ENCODE measurements around the gene NPPC. TPM values are rescaled to one million over a fixed set of nuclear protein-coding genes. Genes with fewer than 3 reads are reported as not detected.

Gene NPPC
- total and polyA plus RNA-seq, 2 of the 8 experiments (the other 6 are each of a cell fraction or from before 2014, with no cell fraction given) = 1.3 to 4.7 TPM

- WGBS, 2 experiments (ENCODE audit: extremely low coverage in 1 of 2, insufficient coverage in 1 of 2, insufficient read length in 1 of 2, insufficient replicate concordance in 2 of 2, low coverage in 1 of 2, low lambda C conversion rate in 2 of 2, missing lambda C conversion rate in 1 of 2) = 91% methylated on average over 4 of the region's 4 CpGs; no CpG with 5 or more reads in 1 of the 2 experiments
- Histone ChIP-seq H4K8ac (ENCODE audit: extremely low read depth, insufficient read depth, low read length) (no peak overlapping the region), H2AFZ (ENCODE audit: low read length) (no peak overlapping the region; the same call in 1 of the 2 replicates), H3K18ac (ENCODE audit: extremely low read depth, low read length) (no peak overlapping the region), H2AK5ac (ENCODE audit: low read depth, low read length) (no peak overlapping the region), H3K27me3 (replicated peaks in 1 of 4; ENCODE audit: control insufficient read depth in 3 of 4, extremely low read depth in 1 of 4, insufficient read depth in 3 of 4, low read length in 3 of 4) (no peaks in the 10 kb centered on the region; a peak in 1 of 7 replicates), H3K4me3 (ENCODE audit: extremely low read depth in 1 of 4, insufficient read depth in 2 of 4, low read depth in 3 of 4, low read length in 4 of 4) (no peak overlapping the region), H3K56ac (replicated peaks; ENCODE audit: insufficient read length, low read depth, low read length) (no peak overlapping the region), H2BK5ac (ENCODE audit: low read depth, low read length) (no peak overlapping the region), H2BK120ac (replicated peaks; ENCODE audit: low read depth, low read length) (no peak overlapping the region), H3K9me3 (ENCODE audit: insufficient read depth in 2 of 2, low read depth in 1 of 2, low read length in 1 of 2) (no peaks in the 10 kb centered on the region), H4K5ac (ENCODE audit: insufficient read length, low read depth, low read length) (no peak overlapping the region), H2BK20ac (ENCODE audit: low read length) (no peak overlapping the region), H3K4me1 (replicated peaks in 1 of 4; ENCODE audit: control insufficient read depth in 3 of 4, insufficient read depth in 4 of 4, low read length in 3 of 4) (no peaks in the 10 kb centered on the region), H4K91ac (replicated peaks; ENCODE audit: insufficient read length, low read length) (no peak overlapping the region), H3K79me1 (ENCODE audit: low read depth, low read length) (no peaks in the 10 kb centered on the region), H2BK15ac (ENCODE audit: low read length) (no peak overlapping the region), H3K9ac (replicated peaks in 1 of 4; ENCODE audit: extremely low read depth in 1 of 4, low read depth in 3 of 4, low read length in 3 of 4) (no peak overlapping the region), H3K14ac (ENCODE audit: insufficient read length) (no peak overlapping the region), H3K23me2 (ENCODE audit: low read depth, low read length) (no peaks in the 10 kb centered on the region), H3K4ac (replicated peaks; ENCODE audit: insufficient read length, low read depth, low read length) (no peak overlapping the region), H3K4me2 (ENCODE audit: insufficient read depth in 1 of 2, low read depth in 2 of 2, low read length in 2 of 2) (no peak overlapping the region), H3K27ac (ENCODE audit: low read depth, low read length) (no peak overlapping the region), H2BK12ac (ENCODE audit: low read depth, low read length) (no peak overlapping the region), H3K36me3 (ENCODE audit: control insufficient read depth in 2 of 4, insufficient read depth in 4 of 4, low read length in 3 of 4) (no peaks in the 10 kb centered on the region), H3K23ac (ENCODE audit: insufficient read length) (no peak overlapping the region), H4K20me1 (replicated peaks in 1 of 2; ENCODE audit: control insufficient read depth in 1 of 2, insufficient read depth in 2 of 2, low read length in 2 of 2) (no peaks in the 10 kb centered on the region), H3K79me2 (ENCODE audit: control insufficient read depth in 1 of 2, insufficient read depth in 2 of 2, low read length in 2 of 2) (no peaks in the 10 kb centered on the region)
- DNase-seq (ENCODE audit: low read depth in 1 of 2, low spot score in 2 of 2) (no peak), FAIRE-seq (no peak)
- ChIA-PET CTCF (ENCODE audit: partially characterized antibody) (interaction anchor here (0.9 to 3.6 kb wide), 3 partner anchors 8 to 22 kb away, joined by 3 to 18 read pairs (median 17); no protein-coding TSS in a partner anchor), POLR2A (ENCODE audit: partially characterized antibody) (no interaction called here)
- TF ChIP-seq POU5F1 (IDR thresholded peaks at IDR 0.05; ENCODE audit: low read depth, low read length) (no peak), CTBP2 (IDR thresholded peaks at IDR 0.05; ENCODE audit: borderline replicate concordance, insufficient read depth, insufficient read length, low read length) (no peak), CBX8 (IDR thresholded peaks at IDR 0.05; ENCODE audit: borderline replicate concordance, low read depth, low read length) (no peak), SIX5 (IDR thresholded peaks at IDR 0.05; ENCODE audit: low read depth, low read length) (no peak), RFX5 (IDR thresholded peaks at IDR 0.05; ENCODE audit: borderline replicate concordance, low read depth, low read length) (no peak), BCL11A (IDR thresholded peaks at IDR 0.05; ENCODE audit: low read depth in 2 of 2, low read length in 2 of 2) (no peak)
These were observed 10.3 kb upstream of the NPPC start for GRCh38 chr2:231936491-231936890.

Data from H1 (cell line).